Measurements from ENCODE around the gene PCDH9.

- no peak for TF ChIP-seq ZNF274 (IDR thresholded peaks at IDR 0.05; ENCODE audit: low read depth, low read length)
- TF ChIP-seq YY1 (IDR thresholded peaks at IDR 0.05; ENCODE audit: insufficient read depth, insufficient read length), result no peak
Observed at GRCh38 chr13:66578305-66578704, 651.8 kb downstream of the PCDH9 start.

Measured in NT2/D1 (cell line).